HEK293 (cell line): ENCODE measurements around the gene PCDHGC5.

Experiments used
- CTCF ChIA-PET: fragments of 350-600 bp; formaldehyde crosslinking; extraction: SDS; loops from one replicate; lab custom pipeline; 2021; ENCODE audit warnings: antibody characterized with exemption; lab: Yijun Ruan, JAX
- POLR2A ChIA-PET: fragments of 300-600 bp; formaldehyde crosslinking; extraction: SDS; loops from one replicate; lab custom pipeline; 2020; ENCODE audit warnings: antibody characterized with exemption, inconsistent platforms; lab: Yijun Ruan, JAX
- H3K27ac ChIP-seq: fragments of 200-500 bp; sonication (Bioruptor generic); 2 replicates; pipeline ENCODE4 v1.5.1; 2014; ENCODE audit warnings: low read depth, low read length, control low read depth, inconsistent platforms; ENCODE audit errors: extremely low read depth
- H3K36me3 ChIP-seq, 2 experiments: fragments of 200-500 bp in 1 of 2; sonication (Bioruptor generic) in 1 of 2; 1 replicate in 1 of 2; 2 replicates in 1 of 2; pipeline ENCODE4 v1.5.1; 2014 to 2017; ENCODE audit warnings: inconsistent platforms in 2 of 2, low read length in 2 of 2; ENCODE audit not compliant: control insufficient read depth in 2 of 2, insufficient read depth in 1 of 2
- H3K4me1 ChIP-seq: fragments of 200-500 bp; sonication (Bioruptor generic); 2 replicates; pipeline ENCODE4 v1.5.1; 2014; ENCODE audit warnings: mild to moderate bottlenecking, low read length, inconsistent platforms; ENCODE audit not compliant: control insufficient read depth, insufficient read depth
- H3K4me3 ChIP-seq: 2 replicates; pipeline ENCODE4 v1.5.1; 2011; ENCODE audit warnings: low read depth, mild to moderate bottlenecking, control low read depth, low read length, moderate library complexity
- H3K9me3 ChIP-seq: fragments of 200-500 bp; sonication (Bioruptor generic); 2 replicates; pipeline ENCODE4 v1.5.1; 2014; ENCODE audit warnings: low read depth, low read length, inconsistent platforms; ENCODE audit not compliant: control insufficient read depth, insufficient read depth
- BCL11A ChIP-seq: fragments of 450-650 bp; formaldehyde crosslinking; IDR thresholded peaks from 2 replicates; pipeline ENCODE4 v1.5.1; 2016; ENCODE audit warnings: low read depth, missing biosample characterization, missing genetic modification characterization
- GLI2 ChIP-seq: fragments of 450-650 bp; formaldehyde crosslinking; IDR thresholded peaks from 2 replicates; pipeline ENCODE4; 2017; ENCODE audit warnings: missing biosample characterization, missing genetic modification characterization, low read depth, borderline replicate concordance
- GLIS2 ChIP-seq: fragments of 450-650 bp; formaldehyde crosslinking; IDR thresholded peaks from 2 replicates; pipeline ENCODE4 v1.5.1; 2016; ENCODE audit warnings: missing biosample characterization, missing genetic modification characterization
- INSM2 ChIP-seq: fragments of 450-650 bp; formaldehyde crosslinking; IDR thresholded peaks from 2 replicates; pipeline ENCODE4 v1.5.1; 2016; ENCODE audit warnings: missing biosample characterization, missing genetic modification characterization
- OSR2 ChIP-seq: fragments of 450-650 bp; formaldehyde crosslinking; IDR thresholded peaks from 2 replicates; pipeline ENCODE4 v1.5.1; 2016; ENCODE audit warnings: missing biosample characterization, missing genetic modification characterization
- SP3 ChIP-seq: fragments of 450-650 bp; formaldehyde crosslinking; IDR thresholded peaks from 2 replicates; pipeline ENCODE4 v1.5.1; 2016; ENCODE audit warnings: missing biosample characterization, missing genetic modification characterization
- TCF7L2 ChIP-seq: IDR thresholded peaks from 2 replicates; pipeline ENCODE4 v1.6.1; 2011; ENCODE audit warnings: low read depth, mild to moderate bottlenecking, inconsistent platforms, low read length, moderate library complexity, borderline replicate concordance
- WT1 ChIP-seq: fragments of 450-650 bp; formaldehyde crosslinking; IDR thresholded peaks from 2 replicates; pipeline ENCODE4 v1.5.1; 2016; ENCODE audit warnings: missing biosample characterization, missing genetic modification characterization
- ZFP41 ChIP-seq: fragments of 450-650 bp; formaldehyde crosslinking; IDR thresholded peaks from 2 replicates; pipeline ENCODE4 v1.5.1; 2016; ENCODE audit warnings: missing biosample characterization, missing genetic modification characterization, borderline replicate concordance
- ZNF114 ChIP-seq: fragments of 450-650 bp; formaldehyde crosslinking; IDR thresholded peaks from 2 replicates; pipeline ENCODE4 v1.5.0; 2017; ENCODE audit warnings: missing biosample characterization, missing genetic modification characterization
- ZNF140 ChIP-seq: fragments of 450-650 bp; formaldehyde crosslinking; IDR thresholded peaks from 2 replicates; pipeline ENCODE4 v1.5.1; 2016; ENCODE audit warnings: missing biosample characterization, missing genetic modification characterization
- ZNF302 ChIP-seq: fragments of 450-650 bp; formaldehyde crosslinking; IDR thresholded peaks from 2 replicates; pipeline ENCODE4 v1.5.1; 2016; ENCODE audit warnings: missing biosample characterization, missing genetic modification characterization, low read depth
- ZNF366 ChIP-seq: fragments of 450-650 bp; formaldehyde crosslinking; conservative IDR thresholded peaks from 2 replicates; pipeline ENCODE4 v1.5.1; 2016; ENCODE audit warnings: missing biosample characterization, missing genetic modification characterization
- ZNF394 ChIP-seq: fragments of 450-650 bp; formaldehyde crosslinking; IDR thresholded peaks from 2 replicates; pipeline ENCODE4 v1.5.1; 2016; ENCODE audit warnings: missing biosample characterization, missing genetic modification characterization, mild to moderate bottlenecking, moderate library complexity, borderline replicate concordance
- ZNF426 ChIP-seq: fragments of 450-650 bp; formaldehyde crosslinking; IDR thresholded peaks from 2 replicates; pipeline ENCODE4 v1.5.1; 2017; ENCODE audit warnings: missing biosample characterization, missing genetic modification characterization, mild to moderate bottlenecking, inconsistent platforms, moderate library complexity
- ZNF514 ChIP-seq: fragments of 450-650 bp; formaldehyde crosslinking; IDR thresholded peaks from 2 replicates; pipeline ENCODE4 v1.5.1; 2016; ENCODE audit warnings: missing biosample characterization, missing genetic modification characterization
- ZNF518A ChIP-seq: fragments of 450-650 bp; formaldehyde crosslinking; conservative IDR thresholded peaks from 2 replicates; pipeline ENCODE4 v1.5.1; 2016; ENCODE audit warnings: low read depth, missing biosample characterization, missing genetic modification characterization
- ZNF560 ChIP-seq: fragments of 450-650 bp; formaldehyde crosslinking; IDR thresholded peaks from 2 replicates; pipeline ENCODE4 v1.5.1; 2017; ENCODE audit warnings: missing biosample characterization, missing genetic modification characterization, borderline replicate concordance
- ZNF561 ChIP-seq: fragments of 450-650 bp; IDR thresholded peaks from 2 replicates; pipeline ENCODE4 v1.5.1; 2018; ENCODE audit warnings: missing biosample characterization, missing genetic modification characterization, borderline replicate concordance
- ZNF629 ChIP-seq: fragments of 450-650 bp; formaldehyde crosslinking; IDR thresholded peaks from 2 replicates; pipeline ENCODE4 v1.5.1; 2017; ENCODE audit warnings: missing biosample characterization, missing genetic modification characterization
- ZNF76 ChIP-seq: fragments of 450-650 bp; formaldehyde crosslinking; IDR thresholded peaks from 2 replicates; pipeline ENCODE4; 2016; ENCODE audit warnings: low read depth, missing biosample characterization, missing genetic modification characterization, borderline replicate concordance
- TF ChIP-seq, protein P1 (sequence below): fragments of 450-650 bp; formaldehyde crosslinking; IDR thresholded peaks from 2 replicates; pipeline ENCODE4 v1.5.1; 2016; ENCODE audit warnings: missing biosample characterization, missing genetic modification characterization
- TF ChIP-seq, protein P2 (sequence below): fragments of 450-650 bp; formaldehyde crosslinking; IDR thresholded peaks from 2 replicates; pipeline ENCODE4 v1.5.1; 2016; ENCODE audit warnings: missing biosample characterization, missing genetic modification characterization

PCDHGC5 gene

DNA sequence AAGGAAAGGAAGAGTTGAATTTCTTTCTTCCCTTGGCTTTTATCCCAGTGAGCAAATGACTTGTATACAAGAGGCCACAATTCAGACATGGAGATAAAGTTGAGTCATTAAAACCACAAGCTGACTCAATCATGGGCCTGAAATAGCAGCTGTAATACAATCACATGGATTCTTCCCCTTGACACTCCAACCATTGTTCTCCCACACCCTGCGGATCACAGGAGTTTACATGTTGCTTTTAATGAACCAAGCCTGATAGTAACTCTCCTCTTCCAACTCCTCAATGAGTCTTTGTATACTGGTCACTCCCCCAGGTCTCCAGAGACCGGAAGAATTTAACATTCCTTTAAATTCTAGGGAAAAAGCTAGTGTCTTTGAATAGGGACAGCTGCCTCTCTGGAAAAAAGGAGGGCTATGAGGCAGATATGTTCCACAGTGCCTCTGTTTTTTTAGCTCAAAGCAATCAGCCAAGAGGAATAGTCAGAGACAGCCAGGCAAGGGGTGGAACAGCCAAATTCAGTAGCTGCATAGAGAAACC lies 32.4 kb downstream of the PCDHGC5 start (continued):
- TF ChIP-seq WT1 (tag by site-specific recombination), result peak; percentile 62; the same call in 1 of the 2 replicates
- TF ChIP-seq ZFP41 (tag by site-specific recombination), result no peak
- TF ChIP-seq ZNF426 (tag by site-specific recombination), result no peak
- peak; percentile 26; the same call in 1 of the 2 replicates for TF ChIP-seq OSR2 (tag by site-specific recombination)
- TF ChIP-seq ZNF76 (tag by site-specific recombination), result no peak

DNA sequence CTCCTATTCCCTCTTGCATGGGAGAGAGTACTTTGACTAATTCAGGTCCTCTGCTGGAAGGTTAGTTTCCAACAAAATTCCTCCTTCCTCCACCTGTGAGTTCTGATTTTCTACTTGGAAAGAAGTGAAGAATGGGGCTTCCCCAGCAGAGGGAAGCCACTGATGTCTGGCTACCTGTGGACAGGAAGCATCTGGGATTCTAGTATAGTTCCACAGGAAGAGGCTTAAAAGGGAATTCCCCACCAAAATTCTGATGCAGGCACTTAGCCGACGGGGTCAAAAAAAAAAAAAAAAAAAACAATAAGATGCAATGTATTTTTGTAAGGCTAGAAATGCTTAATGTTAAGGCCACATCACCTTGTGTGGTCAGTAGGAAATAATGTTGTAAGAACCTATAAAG lies 33.4 kb downstream of the PCDHGC5 start:
- H3K9me3 ChIP-seq, result no peaks in the 10 kb centered on the region
- peaks cover 11% of the 10 kb centered on the region for H3K4me1 ChIP-seq
- H3K4me3 ChIP-seq, result no peak overlapping the region
- CTCF ChIA-PET, result interaction anchor here (0.7 to 10.9 kb wide), 16 partner anchors 8 to 192 kb away, joined by 3 to 160 read pairs (median 12); partner anchors contain the start of genes PCDHGA1, PCDHGA11, PCDHGA12 and PCDHGA2
- peak overlapping the region; percentile 51; the same call in 1 of the 2 replicates for H3K27ac ChIP-seq
- POLR2A ChIA-PET, result interaction anchor here (0.7 to 2.0 kb wide), 3 partner anchors 46 to 180 kb away, joined by 4 to 10 read pairs (median 4); partner anchors contain the start of genes PCDHGA11 and PCDHGC3
- peaks cover 32 to 93% of the 10 kb centered on the region in 2 experiments for H3K36me3 ChIP-seq
- no peak for TF ChIP-seq SP3 (tag by site-specific recombination)
- no peak for TF ChIP-seq ZNF366
- no peak for TF ChIP-seq ZNF560 (tag by site-specific recombination)
- TF ChIP-seq ZNF140 (tag by site-specific recombination), result no peak
- no peak for TF ChIP-seq ZNF302 (tag by site-specific recombination)
- TF ChIP-seq GLIS2, result no peak
- no peak for TF ChIP-seq ZNF394 (tag by site-specific recombination)
- TF ChIP-seq TCF7L2, result no peak
- TF ChIP-seq, protein P1, sequence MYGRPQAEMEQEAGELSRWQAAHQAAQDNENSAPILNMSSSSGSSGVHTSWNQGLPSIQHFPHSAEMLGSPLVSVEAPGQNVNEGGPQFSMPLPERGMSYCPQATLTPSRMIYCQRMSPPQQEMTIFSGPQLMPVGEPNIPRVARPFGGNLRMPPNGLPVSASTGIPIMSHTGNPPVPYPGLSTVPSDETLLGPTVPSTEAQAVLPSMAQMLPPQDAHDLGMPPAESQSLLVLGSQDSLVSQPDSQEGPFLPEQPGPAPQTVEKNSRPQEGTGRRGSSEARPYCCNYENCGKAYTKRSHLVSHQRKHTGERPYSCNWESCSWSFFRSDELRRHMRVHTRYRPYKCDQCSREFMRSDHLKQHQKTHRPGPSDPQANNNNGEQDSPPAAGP (tag by site-specific recombination), result no peak
- TF ChIP-seq, protein P2, sequence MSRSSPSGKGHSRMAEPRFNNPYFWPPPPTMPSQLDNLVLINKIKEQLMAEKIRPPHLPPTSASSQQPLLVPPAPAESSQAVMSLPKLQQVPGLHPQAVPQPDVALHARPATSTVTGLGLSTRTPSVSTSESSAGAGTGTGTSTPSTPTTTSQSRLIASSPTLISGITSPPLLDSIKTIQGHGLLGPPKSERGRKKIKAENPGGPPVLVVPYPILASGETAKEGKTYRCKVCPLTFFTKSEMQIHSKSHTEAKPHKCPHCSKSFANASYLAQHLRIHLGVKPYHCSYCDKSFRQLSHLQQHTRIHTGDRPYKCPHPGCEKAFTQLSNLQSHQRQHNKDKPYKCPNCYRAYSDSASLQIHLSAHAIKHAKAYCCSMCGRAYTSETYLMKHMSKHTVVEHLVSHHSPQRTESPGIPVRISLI (tag by site-specific recombination), result no peak
- TF ChIP-seq, all 188 proteins: peak for 0

- ChIA-PET POLR2A (interaction anchor here (1.5 kb wide), 1 partner anchor 103 kb away, joined by 6 read pairs; the partner anchor contains the start of gene PCDHGA11), CTCF (interaction anchor here (0.5 to 10.9 kb wide), 43 partner anchors 10 to 352 kb away, joined by 3 to 160 read pairs (median 5); partner anchors contain the start of genes PCDHB14, PCDHB7, PCDHGA10 and PCDHGA11)
- TF ChIP-seq ZNF114 (tag by site-specific recombination), result no peak
- no peak for TF ChIP-seq BCL11A (tag by site-specific recombination)
- TF ChIP-seq ZNF561, result no peak
- TF ChIP-seq ZNF514 (tag by site-specific recombination), result no peak
- TF ChIP-seq ZNF629 (tag by site-specific recombination), result no peak
- TF ChIP-seq ZNF518A (tag by site-specific recombination), result no peak
- TF ChIP-seq INSM2 (tag by site-specific recombination), result no peak
- no peak for TF ChIP-seq GLI2
- TF ChIP-seq ZNF302 (tag by site-specific recombination), result no peak
- H3K9me3 ChIP-seq, result no peaks in the 10 kb centered on the region
- no peak overlapping the region for H3K27ac ChIP-seq
- no peak overlapping the region for H3K4me3 ChIP-seq
- H3K36me3 ChIP-seq, result peaks cover 33 to 96% of the 10 kb centered on the region in 2 experiments
- H3K4me1 ChIP-seq, result peaks cover 11% of the 10 kb centered on the region
Measured at GRCh38 chr5:141523991-141524390, 35.1 kb downstream of the PCDHGC5 start.
